Immature natural killer cell (primary cell): Measurements from ENCODE around the gene GALNTL6. TPM values are rescaled to one million over a fixed set of nuclear protein-coding genes. Genes with fewer than 3 reads are reported as not detected.

ENCODE experiments used
- DNase-seq, 3 donors: peaks; one replicate each; pipeline ENCODE4 v3.0.0; 2022; ENCODE audit warnings: mixed read lengths in 1 of 3
- H3K27ac Mint-ChIP-seq, 6 donors: one replicate each; pipeline ENCODE4 v1.8.0; 2020; ENCODE audit warnings: mixed read lengths in 6 of 6, mild to moderate bottlenecking in 5 of 6, inconsistent platforms in 4 of 6, moderate library complexity in 3 of 6
- H3K27me3 Mint-ChIP-seq, 3 donors: one replicate each; pipeline ENCODE4 v1.8.0; 2020 to 2021; ENCODE audit warnings: low read depth in 3 of 3, mild to moderate bottlenecking in 3 of 3, mixed read lengths in 3 of 3, moderate library complexity in 3 of 3, inconsistent platforms in 1 of 3
- H3K36me3 Mint-ChIP-seq, 3 donors: one replicate each; pipeline ENCODE4 v1.8.0; 2020; ENCODE audit warnings: mixed read lengths in 3 of 3, inconsistent platforms in 2 of 3, mild to moderate bottlenecking in 2 of 3
- H3K4me1 Mint-ChIP-seq, 2 donors: one replicate each; pipeline ENCODE4 v1.8.0; 2020; ENCODE audit warnings: inconsistent platforms in 2 of 2, mild to moderate bottlenecking in 2 of 2, mixed read lengths in 2 of 2, moderate library complexity in 1 of 2
- H3K4me3 Mint-ChIP-seq, 5 donors: one replicate each; pipeline ENCODE4 v1.8.0; 2020; ENCODE audit warnings: mild to moderate bottlenecking in 5 of 5, mixed read lengths in 5 of 5, inconsistent platforms in 3 of 5, moderate library complexity in 3 of 5
- H3K9me3 Mint-ChIP-seq, 6 donors: one replicate each; pipeline ENCODE4 v1.8.0; 2020; ENCODE audit warnings: mild to moderate bottlenecking in 6 of 6, mixed read lengths in 6 of 6, inconsistent platforms in 4 of 6, moderate library complexity in 3 of 6
- polyA plus RNA-seq, 3 donors: library from polyadenylated mRNA; unstranded; fragments of 300-500 nt; fragmentation: Illumina TruSeq; gene quantifications; one replicate each; pipeline ENCODE4 v1.2.3, GENCODE V29; 2021

Gene GALNTL6
- polyA plus RNA-seq, 3 donors from 2014 or later, result not detected

DNA sequence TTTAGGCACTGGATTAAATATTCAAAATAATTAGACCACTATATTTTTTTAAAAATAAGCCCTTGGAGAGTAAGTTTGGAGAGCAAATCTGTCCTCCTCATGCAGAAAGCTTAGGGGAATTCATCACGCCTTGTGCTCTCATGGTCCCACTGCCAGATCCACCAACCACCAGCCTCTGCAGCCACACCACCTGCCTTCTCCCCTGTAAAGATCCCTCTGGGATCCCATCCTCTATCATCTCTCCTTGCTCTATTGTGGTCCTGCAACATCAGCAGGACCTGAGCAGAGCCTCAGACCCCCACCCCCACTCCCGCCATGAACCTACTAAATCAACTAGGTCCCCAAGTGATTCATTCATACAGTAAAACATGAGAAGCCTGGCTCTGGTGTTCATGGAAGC is 872.8 kb downstream of the GALNTL6 start:
- DNase-seq, result no peak
- peaks cover 5 to 28% (median 14%) of the 10 kb centered on the region in 6 donors for H3K9me3 Mint-ChIP-seq
- H3K4me3 Mint-ChIP-seq, result no peak overlapping the region
- H3K27ac Mint-ChIP-seq, result no peak overlapping the region
- H3K36me3 Mint-ChIP-seq, result no peaks in the 10 kb centered on the region
- no peaks in the 10 kb centered on the region for H3K4me1 Mint-ChIP-seq
- no peaks in the 10 kb centered on the region for H3K27me3 Mint-ChIP-seq

DNA sequence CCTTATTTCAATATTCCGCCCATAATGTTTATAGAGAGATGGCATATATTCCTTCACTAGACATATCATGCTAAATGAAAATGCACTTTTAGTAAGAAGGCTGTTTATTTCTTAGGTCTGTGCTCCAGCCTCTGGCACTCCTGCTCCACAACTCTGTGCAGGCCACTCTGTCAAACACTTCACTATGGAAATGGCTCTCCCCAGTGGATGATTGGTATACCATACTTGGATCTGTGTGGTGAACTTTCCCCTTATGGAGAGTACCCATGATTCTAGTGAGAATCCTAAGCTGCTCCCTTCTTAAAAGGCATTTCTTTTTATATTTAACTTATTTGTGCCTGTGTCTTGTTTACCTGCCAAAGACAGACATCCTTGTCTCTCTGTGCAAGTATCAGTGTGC is 875.3 kb downstream of the GALNTL6 start:
- Mint-ChIP-seq H3K4me3 (no peak overlapping the region), H3K4me1 (no peaks in the 10 kb centered on the region), H3K27ac (no peak overlapping the region), H3K9me3 (peaks cover 7 to 32% (median 14%) of the 10 kb centered on the region in 6 donors), H3K27me3 (no peaks in the 10 kb centered on the region), H3K36me3 (no peaks in the 10 kb centered on the region)
- DNase-seq, result no peak

DNA sequence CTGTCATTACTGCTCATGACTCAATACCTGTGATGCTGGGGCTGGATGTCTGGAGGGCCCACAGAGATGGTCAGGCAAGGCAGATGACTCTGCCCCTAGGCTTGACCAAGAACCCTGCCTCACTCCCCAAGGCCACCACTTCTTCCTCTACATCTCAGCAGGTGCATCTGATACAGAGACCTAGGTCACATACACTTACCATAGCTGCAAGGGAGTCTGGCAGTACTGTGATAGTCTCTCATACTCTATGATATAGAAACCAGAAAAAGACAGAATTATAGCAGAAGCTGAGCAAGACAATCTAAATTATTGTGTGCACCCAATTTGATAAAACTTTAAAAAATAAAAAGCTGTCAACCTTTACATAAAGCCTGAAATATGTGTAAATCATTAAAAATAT is 878.3 kb downstream of the GALNTL6 start:
- no peak for DNase-seq
- H3K4me3 Mint-ChIP-seq, result no peak overlapping the region
- H3K27me3 Mint-ChIP-seq, result no peaks in the 10 kb centered on the region
- H3K9me3 Mint-ChIP-seq, result peaks cover 6 to 52% (median 13%) of the 10 kb centered on the region in 6 donors
- no peaks in the 10 kb centered on the region for H3K4me1 Mint-ChIP-seq
- H3K36me3 Mint-ChIP-seq, result no peaks in the 10 kb centered on the region
- H3K27ac Mint-ChIP-seq, result no peak overlapping the region

DNA sequence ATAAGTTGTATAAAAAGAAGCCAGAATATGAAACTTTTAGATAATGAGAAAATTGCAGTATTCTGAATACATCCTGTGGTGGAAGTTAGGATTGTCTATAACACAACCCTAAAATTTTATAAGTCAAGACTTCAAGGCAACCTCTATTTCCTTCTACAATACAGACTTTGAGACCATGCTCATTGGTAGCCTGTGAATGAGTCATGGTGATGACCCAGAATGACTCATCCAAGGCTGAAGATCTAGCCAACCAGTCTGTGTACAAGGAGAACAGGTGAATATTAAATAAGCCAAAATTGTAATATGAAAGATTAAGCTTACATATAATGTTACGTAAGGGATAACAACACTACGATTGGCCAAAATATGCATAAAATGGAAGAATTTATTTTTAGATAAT is 879.5 kb downstream of the GALNTL6 start:
- H3K27ac Mint-ChIP-seq, result no peak overlapping the region
- DNase-seq, result no peak
- no peaks in the 10 kb centered on the region for H3K27me3 Mint-ChIP-seq
- no peak overlapping the region for H3K4me3 Mint-ChIP-seq
- peaks cover 6 to 54% (median 15%) of the 10 kb centered on the region in 6 donors for H3K9me3 Mint-ChIP-seq
- H3K36me3 Mint-ChIP-seq, result no peaks in the 10 kb centered on the region
- H3K4me1 Mint-ChIP-seq, result no peaks in the 10 kb centered on the region

DNA sequence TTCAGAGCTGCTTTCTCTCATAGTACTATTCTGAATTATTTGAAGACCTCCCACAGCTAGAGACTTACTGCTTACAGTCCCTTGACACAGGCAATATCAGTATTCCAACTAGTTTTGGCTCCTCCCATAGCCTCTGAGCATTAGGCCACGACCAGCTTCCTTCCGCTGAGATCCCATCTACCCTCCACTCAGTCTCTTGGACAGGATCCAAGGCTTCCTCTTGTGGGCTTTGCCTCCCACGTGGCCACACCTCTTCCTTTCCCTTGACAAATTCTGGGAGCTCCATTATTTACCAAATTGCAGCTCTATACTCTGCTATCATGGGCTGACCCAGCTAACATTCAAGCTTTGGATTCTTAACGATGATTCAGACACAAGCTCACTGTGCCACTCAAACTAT is 885.1 kb downstream of the GALNTL6 start:
- Mint-ChIP-seq H3K27me3 (no peaks in the 10 kb centered on the region), H3K9me3 (peaks cover 5 to 54% (median 11%) of the 10 kb centered on the region in 6 donors), H3K27ac (no peak overlapping the region), H3K4me3 (no peak overlapping the region), H3K4me1 (no peaks in the 10 kb centered on the region), H3K36me3 (no peaks in the 10 kb centered on the region)
- no peak for DNase-seq

DNA sequence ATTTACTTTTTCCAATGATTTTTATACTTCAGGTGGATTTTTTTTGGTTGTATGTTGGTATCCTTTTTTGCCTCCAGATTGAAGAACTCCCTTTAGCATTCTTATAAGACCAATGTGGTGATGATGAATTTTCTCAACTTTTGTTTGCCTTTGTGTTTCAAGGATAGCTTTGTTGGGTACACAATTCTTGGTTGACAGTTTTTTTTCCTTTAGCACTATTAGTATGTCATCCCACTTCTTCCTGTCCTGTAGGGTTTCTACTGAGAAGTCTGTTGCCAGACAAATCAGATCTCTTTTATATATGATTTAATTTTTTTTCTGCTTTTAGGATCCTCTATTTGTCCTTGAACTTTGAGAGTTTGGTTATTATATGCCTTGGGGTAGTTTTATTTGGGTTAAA is 892.4 kb downstream of the GALNTL6 start:
- Mint-ChIP-seq H3K4me1 (no peaks in the 10 kb centered on the region), H3K9me3 (peaks cover 0 to 55% (median 36%) of the 10 kb centered on the region in 6 donors), H3K36me3 (peaks cover 0 to 7% (median 2%) of the 10 kb centered on the region in 3 donors), H3K4me3 (no peak overlapping the region), H3K27me3 (peaks cover 0 to 2% (median 1%) of the 10 kb centered on the region in 3 donors), H3K27ac (no peak overlapping the region)
- DNase-seq, result no peak

DNA sequence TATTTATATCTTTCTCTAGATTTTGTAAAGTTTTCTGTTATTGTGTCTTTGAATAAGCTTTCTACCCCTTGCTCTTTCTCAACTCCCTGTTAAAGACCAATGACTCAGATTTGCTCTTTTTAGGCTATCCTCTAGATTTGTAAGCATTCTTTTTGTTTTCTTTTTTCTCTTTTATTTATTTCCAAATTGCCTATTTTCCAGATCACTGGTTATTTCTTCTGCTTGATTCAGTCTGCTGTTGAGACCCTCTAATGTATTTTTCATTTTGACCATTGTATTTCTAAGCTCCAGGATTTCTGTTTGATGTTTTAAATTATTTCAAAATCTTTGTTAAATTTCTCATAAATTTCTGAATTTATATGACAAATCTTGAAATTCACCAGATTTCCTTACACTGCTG is 892.8 kb downstream of the GALNTL6 start:
- Mint-ChIP-seq H3K4me1 (no peaks in the 10 kb centered on the region), H3K27me3 (peaks cover 0 to 2% (median 1%) of the 10 kb centered on the region in 3 donors), H3K27ac (no peak overlapping the region), H3K4me3 (no peak overlapping the region), H3K9me3 (peaks cover 0 to 55% (median 37%) of the 10 kb centered on the region in 6 donors), H3K36me3 (peaks cover 0 to 7% (median 2%) of the 10 kb centered on the region in 3 donors)
- no peak for DNase-seq

DNA sequence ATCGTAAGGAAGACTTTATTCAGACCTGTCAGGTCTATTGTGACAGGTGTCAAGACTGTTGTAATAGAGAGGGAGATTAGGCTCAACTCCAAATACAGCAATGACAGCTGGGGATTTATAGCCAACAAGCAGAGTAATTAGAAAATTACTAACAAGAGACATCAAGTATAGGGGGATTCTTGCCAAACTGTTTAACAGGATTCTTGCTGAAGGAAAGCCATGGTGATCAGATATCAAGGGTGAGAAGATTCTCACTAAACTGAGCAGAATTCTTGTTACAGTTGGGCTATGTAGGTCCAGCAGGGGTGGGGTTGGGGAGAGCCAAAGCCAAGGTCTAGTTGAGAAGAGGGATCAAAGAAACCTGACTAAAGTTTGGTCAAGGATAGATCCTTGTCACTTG is 894.4 kb downstream of the GALNTL6 start:
- no peak overlapping the region for H3K27ac Mint-ChIP-seq
- H3K4me3 Mint-ChIP-seq, result no peak overlapping the region
- H3K27me3 Mint-ChIP-seq, result peaks cover 0 to 2% (median 1%) of the 10 kb centered on the region in 3 donors
- DNase-seq, result no peak
- peaks cover 0 to 63% (median 43%) of the 10 kb centered on the region in 6 donors for H3K9me3 Mint-ChIP-seq
- no peaks in the 10 kb centered on the region for H3K4me1 Mint-ChIP-seq
- peaks cover 0 to 7% (median 2%) of the 10 kb centered on the region in 3 donors for H3K36me3 Mint-ChIP-seq

DNA sequence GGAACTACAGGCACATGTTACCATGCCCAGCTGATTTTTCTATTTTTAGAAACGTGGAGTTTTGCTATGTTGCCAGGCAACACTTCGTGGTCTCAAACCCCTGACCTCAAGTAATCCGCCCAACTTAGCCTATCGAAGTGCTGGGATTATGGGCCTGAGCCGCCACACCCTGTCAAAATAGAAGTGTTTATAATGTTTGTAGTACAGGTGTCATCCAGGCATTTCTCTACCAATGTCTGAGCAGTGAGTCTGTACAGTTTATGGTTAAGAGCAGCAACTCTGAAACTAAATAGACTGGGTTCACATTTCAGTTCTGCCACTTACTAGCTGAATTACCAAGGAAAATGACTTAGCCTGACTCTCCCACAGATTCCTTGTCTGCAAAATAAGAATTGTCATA is 895.0 kb downstream of the GALNTL6 start:
- Mint-ChIP-seq H3K4me3 (no peak overlapping the region), H3K36me3 (peaks cover 0 to 7% (median 2%) of the 10 kb centered on the region in 3 donors), H3K4me1 (no peaks in the 10 kb centered on the region), H3K27ac (no peak overlapping the region), H3K27me3 (peaks cover 0 to 2% (median 1%) of the 10 kb centered on the region in 3 donors), H3K9me3 (peaks cover 0 to 69% (median 44%) of the 10 kb centered on the region in 6 donors)
- no peak for DNase-seq

DNA sequence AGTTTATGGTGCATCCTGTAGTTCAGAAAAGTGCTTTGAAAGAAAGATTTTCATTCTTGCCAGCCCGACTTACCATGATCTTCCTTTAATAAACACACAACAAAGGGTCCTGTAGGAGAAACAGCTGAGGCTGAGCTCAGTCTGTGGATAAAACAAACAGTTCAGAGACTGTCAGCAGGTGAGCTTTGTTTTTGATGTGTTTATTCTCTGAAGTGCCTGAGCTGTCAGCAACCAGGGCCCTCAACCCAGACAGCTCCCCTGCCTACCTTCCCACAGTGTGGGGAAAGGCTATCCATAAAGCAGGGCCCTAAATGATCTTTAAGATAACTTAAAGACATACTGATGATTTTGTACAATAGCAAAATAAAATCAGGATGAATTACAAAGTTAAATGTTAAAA is 896.2 kb downstream of the GALNTL6 start:
- Mint-ChIP-seq H3K4me3 (no peak overlapping the region), H3K36me3 (peaks cover 0 to 7% (median 2%) of the 10 kb centered on the region in 3 donors)

DNA sequence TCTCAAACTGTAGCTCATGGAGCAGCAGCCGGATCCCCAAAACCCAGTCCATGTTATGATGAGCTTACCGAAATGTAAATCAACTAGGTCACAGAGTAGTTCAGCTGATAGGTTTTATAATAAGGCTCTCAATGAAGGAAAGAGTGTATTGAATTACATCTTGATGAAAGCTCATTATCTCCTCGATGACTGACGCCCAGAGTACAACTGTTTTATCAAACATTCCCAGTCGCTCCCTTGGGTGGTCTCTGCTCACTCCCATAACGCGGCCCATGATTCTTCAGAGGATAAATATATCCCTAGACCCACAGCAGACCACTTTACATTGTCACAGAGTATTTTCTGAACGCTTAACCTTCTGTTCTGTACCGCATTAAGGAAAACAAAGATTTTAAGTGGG is 903.1 kb downstream of the GALNTL6 start:
- Mint-ChIP-seq H3K9me3 (peaks cover 9 to 37% (median 20%) of the 10 kb centered on the region in 6 donors), H3K4me3 (no peak overlapping the region), H3K27me3 (no peaks in the 10 kb centered on the region), H3K27ac (no peak overlapping the region), H3K4me1 (no peaks in the 10 kb centered on the region), H3K36me3 (no peaks in the 10 kb centered on the region)
- DNase-seq, result no peak

More for the DNA sequence above, 896.2 kb downstream of the GALNTL6 start:
- no peak overlapping the region for H3K27ac Mint-ChIP-seq
- H3K27me3 Mint-ChIP-seq, result peaks cover 0 to 1% (median 0%) of the 10 kb centered on the region in 3 donors
- DNase-seq, result no peak
- peaks cover 5 to 64% (median 44%) of the 10 kb centered on the region in 6 donors for H3K9me3 Mint-ChIP-seq
- no peaks in the 10 kb centered on the region for H3K4me1 Mint-ChIP-seq

DNA sequence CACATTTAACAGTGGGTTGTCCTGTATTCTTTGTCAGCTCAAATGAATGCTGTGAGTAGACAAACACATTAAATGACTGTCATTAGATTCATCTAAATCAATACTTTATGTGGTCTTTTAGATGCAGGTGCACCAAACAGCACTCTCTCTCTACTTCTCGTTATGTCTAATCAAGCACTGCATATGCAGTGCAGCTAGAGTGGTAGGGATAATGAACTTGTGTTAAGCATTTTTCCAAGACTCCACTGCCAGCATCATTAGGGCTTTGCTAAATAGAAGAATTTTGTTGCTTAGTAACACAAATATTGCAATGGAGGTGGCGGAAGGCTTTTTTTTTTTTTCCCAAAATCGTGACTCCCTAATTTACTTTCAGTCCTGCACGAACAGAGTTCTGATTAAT is 908.5 kb downstream of the GALNTL6 start:
- Mint-ChIP-seq H3K27ac (no peak overlapping the region), H3K9me3 (peaks cover 0 to 34% (median 9%) of the 10 kb centered on the region in 6 donors), H3K27me3 (no peaks in the 10 kb centered on the region), H3K36me3 (no peaks in the 10 kb centered on the region), H3K4me1 (no peaks in the 10 kb centered on the region), H3K4me3 (no peak overlapping the region)
- no peak for DNase-seq

DNA sequence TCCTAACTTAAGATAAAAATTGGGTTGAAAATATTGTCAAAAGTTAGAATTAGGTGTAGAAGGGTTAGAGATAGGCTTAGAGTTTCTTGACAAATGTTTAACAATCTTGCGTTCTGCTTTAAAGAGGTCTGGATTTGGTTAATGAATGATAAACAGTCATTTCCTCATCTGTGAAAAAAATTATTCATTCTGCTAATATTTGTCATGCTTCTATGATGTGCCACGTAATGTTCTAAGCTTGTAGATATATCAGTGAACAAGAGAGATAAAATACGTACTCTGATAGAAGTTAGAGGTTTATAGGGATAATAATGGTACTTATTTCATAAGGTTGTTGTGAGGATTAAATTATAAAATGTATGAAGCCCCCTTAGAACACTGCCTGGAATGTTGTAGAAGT is 912.4 kb downstream of the GALNTL6 start:
- peaks cover 0 to 2% (median 0%) of the 10 kb centered on the region in 3 donors for H3K27me3 Mint-ChIP-seq
- no peak for DNase-seq
- peaks cover 6 to 47% (median 16%) of the 10 kb centered on the region in 6 donors for H3K9me3 Mint-ChIP-seq
- H3K36me3 Mint-ChIP-seq, result peaks cover 0 to 4% (median 0%) of the 10 kb centered on the region in 3 donors
- no peak overlapping the region for H3K27ac Mint-ChIP-seq
- no peak overlapping the region for H3K4me3 Mint-ChIP-seq
- H3K4me1 Mint-ChIP-seq, result no peaks in the 10 kb centered on the region

DNA sequence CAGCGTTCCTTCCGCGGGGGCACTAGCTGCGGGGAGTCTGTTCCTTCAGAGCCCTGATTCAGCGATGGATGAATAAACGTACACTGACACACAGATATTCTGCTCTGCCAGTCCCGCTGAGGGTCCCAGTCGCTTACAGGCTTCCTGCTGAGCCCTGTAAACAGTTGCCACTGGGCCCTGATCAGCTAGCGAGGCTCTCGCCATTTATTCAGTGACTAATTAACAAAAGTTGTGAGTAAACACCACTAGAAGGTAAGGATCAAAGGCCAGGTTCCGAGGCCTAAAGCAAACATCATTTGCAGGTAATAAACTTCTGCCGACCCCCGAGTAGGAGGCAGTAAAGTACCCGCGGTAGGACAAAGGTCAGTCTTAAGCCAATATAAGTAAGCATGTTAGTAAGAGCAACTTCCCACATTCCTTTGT is 912.8 kb downstream of the GALNTL6 start:
- no peak for DNase-seq
- peaks cover 6 to 48% (median 15%) of the 10 kb centered on the region in 6 donors for H3K9me3 Mint-ChIP-seq
- H3K27me3 Mint-ChIP-seq, result peaks cover 0 to 2% (median 0%) of the 10 kb centered on the region in 3 donors
- no peaks in the 10 kb centered on the region for H3K4me1 Mint-ChIP-seq
- H3K4me3 Mint-ChIP-seq, result no peak overlapping the region
- H3K27ac Mint-ChIP-seq, result no peak overlapping the region
- peaks cover 0 to 4% (median 0%) of the 10 kb centered on the region in 3 donors for H3K36me3 Mint-ChIP-seq

DNA sequence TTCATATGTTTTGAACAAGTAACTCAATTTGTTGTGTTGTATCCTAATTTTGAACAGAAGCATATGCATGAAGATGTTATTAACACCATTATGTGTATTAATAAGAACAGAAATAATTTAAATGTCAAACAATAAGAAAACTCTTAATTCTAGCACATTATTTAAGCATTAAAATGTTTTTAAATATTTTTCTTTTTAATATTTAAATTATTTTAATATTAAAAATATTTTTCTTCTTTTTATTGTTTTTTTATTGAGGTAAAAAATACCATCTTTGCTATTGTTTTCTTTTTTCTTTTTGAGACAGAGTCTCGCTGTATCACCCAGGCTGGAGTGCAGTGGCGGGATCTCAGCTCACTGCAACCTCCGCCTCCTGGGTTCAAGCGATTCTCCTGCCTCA is 914.4 kb downstream of the GALNTL6 start:
- Mint-ChIP-seq H3K36me3 (peaks cover 0 to 4% (median 0%) of the 10 kb centered on the region in 3 donors), H3K27me3 (peaks cover 0 to 2% (median 0%) of the 10 kb centered on the region in 3 donors), H3K9me3 (peaks cover 6 to 43% (median 16%) of the 10 kb centered on the region in 6 donors), H3K27ac (no peak overlapping the region), H3K4me1 (no peaks in the 10 kb centered on the region), H3K4me3 (no peak overlapping the region)
- no peak for DNase-seq
